Measurements from ENCODE around the gene ODF2L.
A peak's percentile ranks its signal among the peaks of the same experiment; 100 is the strongest.
"Not testable (repeated sequence)": the region's sequence is repeated elsewhere in the genome, so short reads cannot be mapped to it uniquely, and the experiment has no call there.

The ODF2L gene

GRCh38 chr1:86387916-86388627, 8.1 kb downstream of the ODF2L start:
- no peak for DNase-seq

GRCh38 chr1:86382878-86383277, 13.2 kb downstream of the ODF2L start:
- DNase-seq, result no peak

GRCh38 chr1:86381223-86381622, 14.9 kb downstream of the ODF2L start:
- no peak for DNase-seq

- peak in 4 of 56 donors; percentile 1 to 16 (median 8) for DNase-seq
These were observed 15.8 kb downstream of the ODF2L start for GRCh38 chr1:86380257-86380861.

GRCh38 chr1:86378813-86379212, 17.3 kb downstream of the ODF2L start:
- DNase-seq, result no peak

GRCh38 chr1:86377341-86377740, 18.8 kb downstream of the ODF2L start:
- DNase-seq, result no peak

GRCh38 chr1:86375688-86376087, 20.4 kb downstream of the ODF2L start:
- no peak for DNase-seq

- DNase-seq, result no peak
These were observed 25.5 kb downstream of the ODF2L start for GRCh38 chr1:86370601-86371022.

- DNase-seq, result no peak
These were observed 30.2 kb downstream of the ODF2L start for GRCh38 chr1:86365896-86366295.

- no peak for DNase-seq
These were observed 33.3 kb downstream of the ODF2L start for GRCh38 chr1:86362807-86363206.

GRCh38 chr1:86357796-86358195, 38.3 kb downstream of the ODF2L start:
- no peak for DNase-seq

- DNase-seq, result no peak
These were observed 39.9 kb downstream of the ODF2L start for GRCh38 chr1:86356247-86356646.

- DNase-seq, result no peak
These were observed 44.0 kb downstream of the ODF2L start for GRCh38 chr1:86352086-86352485.

GRCh38 chr1:86350230-86350629, 45.9 kb downstream of the ODF2L start:
- DNase-seq, result not testable (repeated sequence)

- no peak for DNase-seq
These were observed 49.7 kb downstream of the ODF2L start for GRCh38 chr1:86346388-86346787.

- DNase-seq, result no peak
These were observed 51.1 kb downstream of the ODF2L start for GRCh38 chr1:86345042-86345441.

- DNase-seq, result no peak
These were observed 56.2 kb downstream of the ODF2L start for GRCh38 chr1:86339906-86340305.

- no peak for DNase-seq
These were observed 56.9 kb downstream of the ODF2L start for GRCh38 chr1:86339014-86339812.

GRCh38 chr1:86335916-86336315, 60.2 kb downstream of the ODF2L start:
- no peak for DNase-seq

GRCh38 chr1:86325264-86325663, 70.9 kb downstream of the ODF2L start:
- DNase-seq, result no peak

- no peak for DNase-seq
These were observed 71.8 kb downstream of the ODF2L start for GRCh38 chr1:86324130-86324822.

- no peak for DNase-seq
These were observed 73.9 kb downstream of the ODF2L start for GRCh38 chr1:86322241-86322640.

Measured in amygdala (tissue), 56 donors.